GM18517 (cell line): ENCODE data around the gene DYNC2LI1.

ENCODE experiments used
- ATAC-seq: cut with Tn5 transposase; IDR thresholded peaks from one replicate; pipeline ENCODE4 v1.9.1; 2021; ENCODE audit warnings: mild to moderate bottlenecking, moderate library complexity; ENCODE audit not compliant: unreplicated experiment

DYNC2LI1 gene

DNA sequence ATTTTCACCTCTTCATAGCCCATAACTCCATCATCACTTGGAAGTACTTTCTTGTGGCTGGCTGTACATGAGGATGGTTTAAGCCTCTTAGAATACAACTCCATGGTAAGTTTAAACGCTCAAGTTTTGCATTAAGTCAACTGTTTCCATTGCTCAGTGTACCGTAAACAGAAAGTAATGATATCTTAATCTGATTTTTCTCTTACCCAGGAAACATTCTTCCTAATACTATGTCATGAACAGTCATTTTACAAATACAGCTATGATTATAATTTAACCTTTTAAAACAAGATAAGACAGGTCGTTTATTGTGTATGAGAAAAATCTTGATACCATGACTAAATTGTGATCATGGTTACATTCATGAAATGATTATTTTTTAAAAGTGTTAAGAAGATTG is 11.6 kb upstream of the DYNC2LI1 start:
- no peak for ATAC-seq

DNA sequence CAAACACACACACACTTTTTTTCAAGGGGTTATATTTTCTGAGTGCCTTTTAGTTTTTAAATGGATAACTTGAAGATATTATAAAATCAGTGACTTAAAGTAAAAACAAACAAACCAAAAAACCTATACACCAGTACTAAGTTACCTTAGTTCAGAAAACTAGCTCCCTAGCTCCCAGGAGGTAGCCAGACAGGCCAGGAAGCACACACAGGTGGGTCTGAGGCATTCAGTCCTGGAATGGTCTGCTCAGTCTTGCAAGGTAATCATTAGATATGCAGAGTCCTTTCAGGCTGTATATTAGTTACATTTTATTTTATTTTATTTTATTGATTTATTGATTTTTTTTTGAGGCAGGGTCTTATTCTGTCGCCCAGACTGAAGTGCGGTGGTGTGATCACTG is 10.7 kb upstream of the DYNC2LI1 start:
- no peak for ATAC-seq

DNA sequence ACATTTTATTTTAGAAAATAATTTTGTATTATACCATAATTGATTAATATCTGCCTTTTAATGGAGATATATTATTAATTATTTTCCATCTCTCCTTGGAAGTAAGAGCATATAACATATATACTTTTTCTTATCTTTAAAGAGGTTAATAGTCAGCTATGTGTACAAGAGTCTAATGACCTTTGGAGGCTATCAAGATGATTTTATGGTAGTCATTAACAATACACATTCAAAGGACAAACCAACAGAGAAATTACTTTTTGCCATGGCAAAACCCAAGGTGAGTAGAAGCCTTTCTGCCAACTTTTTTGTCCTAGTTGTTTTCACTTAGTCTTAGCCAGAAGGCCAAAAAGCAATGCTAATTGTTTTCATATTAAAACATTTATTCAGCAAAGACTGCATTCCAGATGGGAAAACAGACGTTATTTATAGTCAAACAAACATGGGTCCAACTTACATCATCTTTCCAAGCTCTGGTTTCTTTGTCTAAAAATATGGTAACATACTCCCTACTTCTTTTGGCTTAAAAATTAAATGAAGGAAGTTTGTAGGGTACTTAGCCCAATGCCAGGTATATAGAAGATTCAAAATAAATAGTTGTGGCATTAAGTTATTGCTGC is 9.6 kb upstream of the DYNC2LI1 start:
- ATAC-seq: no peak

DNA sequence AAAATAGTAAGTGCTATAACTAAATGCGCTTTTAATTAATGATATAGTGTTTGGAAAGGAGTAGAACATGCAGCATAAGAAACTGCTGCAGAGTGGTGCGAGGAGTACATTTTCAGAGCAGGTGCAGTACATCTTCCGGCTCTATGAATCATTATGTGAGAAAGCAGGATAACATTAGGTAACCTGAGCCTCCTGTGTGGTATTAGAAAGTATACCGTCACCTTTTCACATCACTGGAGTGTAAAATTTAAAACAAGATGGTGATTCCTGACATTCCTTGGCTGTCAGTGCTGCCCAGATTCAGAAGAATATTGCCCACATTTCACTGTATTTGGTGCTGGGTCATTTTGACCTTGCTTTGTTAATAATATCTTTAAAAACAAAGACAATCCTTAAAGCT is 7.8 kb upstream of the DYNC2LI1 start:
- ATAC-seq: no peak

DNA sequence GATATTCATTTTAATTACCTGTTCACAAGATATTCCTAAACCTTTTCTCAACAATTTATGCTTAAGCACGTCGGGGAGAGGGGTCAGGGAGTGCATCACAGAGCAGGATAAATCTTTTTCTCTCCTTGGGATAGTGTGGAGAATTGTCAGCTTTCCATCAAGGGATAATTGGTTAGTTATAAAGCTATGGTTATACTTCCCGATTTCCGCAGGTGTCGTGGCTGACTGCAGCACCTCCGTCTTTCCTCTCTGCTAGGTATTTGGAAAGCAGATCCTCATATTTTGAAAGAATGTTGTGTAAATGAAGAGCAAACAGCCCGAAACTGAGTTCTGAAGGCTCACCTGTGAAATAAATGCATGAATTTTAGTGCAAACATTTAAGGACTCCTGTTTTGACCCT is 778 bp downstream of the DYNC2LI1 start:
- no peak for ATAC-seq

DNA sequence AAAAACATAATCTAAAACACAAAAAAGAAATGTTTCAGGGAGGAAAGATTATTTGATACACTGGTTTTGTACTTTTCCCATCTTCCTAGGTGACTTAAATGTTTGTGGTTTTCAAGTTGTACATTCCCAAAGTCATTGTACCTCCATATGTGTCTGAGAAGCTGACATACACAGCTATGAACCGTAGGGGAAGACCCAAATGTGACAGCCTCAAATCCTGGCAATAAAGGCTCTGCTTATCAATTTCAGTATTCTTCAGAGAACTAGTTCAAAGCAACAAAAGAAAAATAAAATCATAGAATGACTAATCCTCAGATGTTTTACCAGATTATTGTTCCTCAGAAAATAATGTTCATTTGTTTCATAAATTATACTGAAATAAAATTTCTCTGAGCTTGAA is 2.5 kb downstream of the DYNC2LI1 start:
- ATAC-seq: no peak

DNA sequence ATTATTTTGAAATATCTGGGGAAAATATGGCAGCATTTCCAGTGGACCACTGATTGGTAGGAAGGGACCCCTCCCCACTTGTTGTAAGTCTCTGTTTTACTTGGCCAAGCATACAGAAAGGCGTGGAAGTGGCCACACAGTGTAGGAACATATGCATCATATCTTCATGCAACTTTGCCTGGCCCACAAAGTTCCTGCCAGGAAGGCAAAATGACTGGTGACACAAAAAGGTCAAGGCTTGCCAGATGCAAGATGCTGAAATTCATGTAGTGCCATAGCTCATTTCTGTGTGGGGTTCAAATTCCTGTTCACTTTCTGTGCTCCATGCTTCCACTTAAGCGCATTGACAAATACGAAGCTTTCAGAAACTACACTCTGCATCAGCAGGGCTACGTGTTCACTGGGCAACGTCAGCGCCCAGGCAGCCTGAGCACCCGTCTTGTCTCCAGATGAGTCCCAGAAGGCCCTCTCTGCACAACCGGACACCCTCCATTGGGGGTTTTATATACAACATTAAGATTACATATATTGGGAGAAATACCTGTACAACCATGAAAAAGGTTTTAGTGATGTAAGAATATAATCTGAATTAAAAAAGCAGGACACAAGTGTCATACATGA is 3.6 kb downstream of the DYNC2LI1 start:
- ATAC-seq: no peak

DNA sequence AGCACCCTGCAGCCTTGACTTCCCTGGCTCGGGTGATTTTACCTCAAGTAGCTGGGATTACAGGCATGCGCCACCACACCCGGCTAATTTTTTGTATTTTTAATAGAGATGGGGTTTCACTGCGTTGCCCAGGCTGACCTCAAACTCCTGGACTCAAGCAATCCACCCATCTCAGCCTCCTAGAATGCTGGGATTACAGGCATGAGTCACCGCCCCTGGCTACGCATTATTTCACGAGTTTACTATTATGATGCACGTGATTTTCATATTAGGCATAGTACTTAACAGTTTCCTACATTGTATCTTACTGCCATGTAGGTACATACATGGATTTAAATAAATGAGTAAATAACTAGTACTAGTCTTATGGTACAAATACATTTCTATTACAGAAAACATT is 4.4 kb downstream of the DYNC2LI1 start:
- no peak for ATAC-seq

DNA sequence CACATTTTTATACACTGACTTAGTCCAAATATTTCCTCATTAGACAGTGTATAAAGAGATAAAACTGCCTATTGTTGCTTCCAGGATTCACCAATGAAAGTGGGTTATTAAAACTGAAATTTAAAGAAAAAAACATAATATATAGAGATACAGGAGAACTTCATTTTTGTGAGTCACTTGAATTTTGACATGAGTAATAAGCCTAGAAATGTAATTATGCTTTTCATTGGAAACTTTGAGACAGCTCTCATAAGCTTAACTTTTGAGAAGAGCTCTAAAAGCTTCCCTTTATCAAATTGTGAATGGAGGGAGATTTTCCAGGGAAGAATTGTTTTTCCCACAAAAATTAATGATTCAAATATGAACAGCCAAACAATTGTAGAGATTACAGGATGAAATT is 14.1 kb downstream of the DYNC2LI1 start:
- ATAC-seq: no peak

DNA sequence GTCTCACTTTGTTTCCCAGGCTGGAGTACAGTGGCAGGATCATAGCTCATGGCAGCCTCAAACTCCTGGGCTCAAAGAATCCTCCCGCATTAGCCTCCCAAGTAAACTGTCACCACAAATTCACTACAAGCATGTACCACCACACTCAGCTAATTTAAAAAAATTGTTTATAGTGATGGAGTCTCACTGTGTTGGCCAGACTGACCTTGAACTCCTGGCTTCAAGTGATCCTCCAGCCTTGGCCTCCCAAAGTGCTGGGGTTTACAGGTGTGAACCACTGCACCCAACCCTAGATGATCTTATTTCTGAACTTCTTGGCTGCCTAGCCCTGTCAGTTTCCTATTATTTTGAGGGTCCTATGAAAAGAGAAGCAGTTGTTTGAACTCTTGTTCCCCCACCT is 14.8 kb downstream of the DYNC2LI1 start:
- ATAC-seq: no peak

DNA sequence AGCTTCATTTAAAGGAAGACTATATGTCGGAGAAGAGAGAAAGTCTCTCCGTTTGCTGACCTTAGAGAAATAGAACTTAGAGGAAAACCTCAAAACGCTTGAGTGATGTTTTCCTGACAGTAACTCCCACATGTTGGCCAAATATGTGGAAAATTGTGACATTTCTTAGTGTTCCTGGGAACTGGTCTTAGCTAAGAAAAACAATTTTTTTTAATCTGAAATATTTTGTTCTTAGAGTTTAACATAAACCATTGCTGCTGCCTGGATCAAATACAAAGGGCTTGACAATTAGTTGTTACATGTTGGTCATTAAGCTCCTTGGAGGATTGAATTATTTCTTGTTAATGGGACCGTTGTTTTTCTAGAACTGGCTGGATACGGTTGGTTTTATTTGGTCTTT is 16.3 kb downstream of the DYNC2LI1 start:
- no peak for ATAC-seq

DNA sequence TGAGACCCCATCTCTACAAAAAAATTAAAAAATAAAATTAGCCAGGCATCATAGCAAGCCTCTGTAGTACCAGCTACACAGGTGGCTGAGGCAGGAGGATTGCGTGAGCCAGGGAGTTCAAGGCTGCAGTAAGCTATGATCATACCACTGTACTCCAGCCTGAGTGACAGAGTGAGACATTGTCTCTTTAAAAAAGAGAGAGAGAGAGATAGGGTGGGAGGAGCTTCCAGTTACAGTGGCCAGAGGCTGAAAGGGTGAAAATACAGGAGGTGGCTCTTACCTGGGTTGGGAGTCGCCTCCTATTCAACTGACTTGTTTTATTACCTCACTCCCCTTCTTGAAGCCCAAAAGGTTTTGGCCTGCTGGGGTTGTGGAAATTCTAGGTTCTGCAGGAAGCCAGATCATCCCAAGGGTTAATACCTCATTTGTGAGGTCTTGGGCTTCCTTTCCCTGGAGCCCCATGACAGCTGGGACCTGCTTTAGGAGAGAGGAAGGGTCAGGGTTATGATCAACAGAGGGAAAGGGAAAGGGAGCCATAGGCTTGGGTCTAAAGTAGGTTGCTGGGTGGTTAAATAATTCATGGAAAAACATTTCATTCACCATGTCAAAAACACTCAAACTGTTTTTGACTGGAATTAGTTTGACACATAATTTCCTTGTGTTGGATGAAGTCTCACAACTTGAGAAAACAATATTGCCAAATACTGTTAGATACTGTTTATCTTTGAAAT is 17.4 kb downstream of the DYNC2LI1 start:
- no peak for ATAC-seq

DNA sequence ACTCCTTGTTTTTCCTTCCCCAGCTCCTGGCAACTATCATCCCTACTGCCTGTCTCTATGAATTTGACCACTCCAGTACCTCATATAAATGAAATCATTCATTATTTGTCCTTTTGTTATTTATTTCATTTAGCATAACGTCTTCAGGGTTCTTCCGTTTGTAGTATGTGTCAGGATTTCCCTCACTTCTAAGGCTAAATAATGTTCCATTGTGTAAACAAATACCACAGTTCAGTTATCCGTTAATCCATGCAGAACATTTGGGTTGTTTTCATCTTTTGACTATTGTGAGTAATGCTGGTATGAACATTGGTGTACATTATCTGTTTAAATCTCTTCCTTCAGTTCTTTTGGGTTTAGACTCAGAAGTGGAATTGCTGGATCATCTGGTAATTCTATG is 18.8 kb downstream of the DYNC2LI1 start:
- ATAC-seq: no peak

DNA sequence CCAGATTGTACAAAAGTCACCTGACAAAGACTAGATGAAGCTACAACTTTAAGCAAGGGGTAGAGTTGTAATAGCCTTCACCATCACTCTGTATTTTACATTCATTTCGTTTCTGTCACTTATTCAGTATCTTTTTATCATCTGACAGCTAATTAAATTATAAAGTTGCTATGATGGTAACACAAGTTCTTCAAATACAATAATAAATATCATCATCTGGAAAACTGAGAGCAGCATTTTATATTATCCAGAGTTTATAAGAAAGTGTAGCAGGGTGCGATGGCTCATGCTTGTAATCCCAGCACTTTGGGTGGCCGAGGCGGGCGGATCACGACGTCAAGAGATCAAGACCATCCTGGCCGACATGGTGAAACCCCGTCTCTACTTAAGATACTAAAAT is 21.1 kb downstream of the DYNC2LI1 start:
- ATAC-seq: no peak

DNA sequence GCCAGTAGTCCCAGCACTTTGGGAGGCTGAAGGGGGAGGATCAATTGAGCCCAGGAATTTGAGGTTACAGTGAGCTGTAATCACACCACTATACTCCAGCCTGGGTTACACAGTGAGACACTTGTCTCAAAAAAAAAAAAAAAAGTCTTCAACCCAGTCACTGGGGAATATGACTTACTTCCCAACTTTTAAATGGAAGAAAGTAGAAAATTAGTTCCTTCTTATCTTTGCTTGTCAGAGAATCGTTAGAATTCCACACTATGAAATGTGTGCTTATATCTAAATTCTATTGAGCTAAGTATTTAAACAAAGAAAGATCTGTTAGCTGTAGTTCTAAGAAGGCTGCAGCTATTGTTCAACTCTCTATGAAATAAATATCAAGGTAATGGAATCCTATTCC is 22.4 kb downstream of the DYNC2LI1 start:
- no peak for ATAC-seq

DNA sequence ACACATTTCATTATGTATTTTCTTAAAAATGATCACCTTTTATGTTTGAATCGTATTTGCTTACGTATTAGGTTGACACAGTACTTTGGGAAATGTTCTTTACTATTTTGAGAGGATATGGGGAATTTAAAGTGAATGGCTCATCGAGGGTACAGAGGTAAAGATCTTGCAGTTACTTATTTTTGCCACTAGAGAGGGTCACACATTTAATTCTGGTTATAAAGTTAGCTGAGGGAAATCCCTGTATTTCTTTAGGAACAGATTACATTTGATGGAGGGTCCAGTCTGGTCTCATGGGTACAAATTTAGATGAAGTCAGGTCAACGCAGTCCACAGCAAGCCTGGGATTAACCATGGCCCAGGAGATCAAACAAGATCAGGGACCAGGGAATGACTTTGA is 24.5 kb downstream of the DYNC2LI1 start:
- no peak for ATAC-seq

DNA sequence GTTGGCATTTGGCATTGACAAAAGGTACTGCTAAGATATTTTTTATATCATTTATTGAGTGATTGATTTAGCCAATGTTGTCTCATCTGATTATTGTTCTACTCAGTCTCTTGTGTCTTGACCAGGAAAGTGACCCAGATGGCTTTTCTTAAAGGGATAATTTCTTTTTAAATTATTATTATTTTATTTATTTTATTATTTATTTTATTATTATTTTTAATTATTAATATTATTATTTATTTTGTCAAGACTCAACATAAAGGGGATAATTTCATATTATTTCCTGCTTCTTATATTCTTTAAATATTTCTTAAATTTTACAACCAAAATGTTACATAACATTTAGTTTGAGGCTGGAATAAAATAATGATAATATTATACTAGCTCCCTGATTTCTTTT is 27.1 kb downstream of the DYNC2LI1 start:
- no peak for ATAC-seq

DNA sequence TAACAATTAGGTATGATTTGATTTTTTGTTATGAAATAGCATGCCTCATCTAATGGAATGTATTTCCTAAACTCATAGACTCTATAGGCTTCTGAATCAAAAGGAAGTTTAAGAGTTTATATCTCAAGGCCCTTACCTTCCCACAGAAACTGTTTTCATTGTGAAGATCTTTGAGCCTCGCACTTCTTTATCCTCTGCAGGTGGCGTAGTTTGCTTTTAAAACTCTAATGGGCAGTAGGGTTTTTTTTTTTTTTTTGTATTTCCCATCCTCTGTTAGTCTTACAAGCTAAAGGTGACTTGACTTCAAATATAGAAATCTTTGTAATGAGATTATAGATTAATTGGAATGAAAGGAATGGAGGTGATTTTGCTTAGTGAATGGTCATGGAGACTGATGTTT is 28.3 kb downstream of the DYNC2LI1 start:
- no peak for ATAC-seq

DNA sequence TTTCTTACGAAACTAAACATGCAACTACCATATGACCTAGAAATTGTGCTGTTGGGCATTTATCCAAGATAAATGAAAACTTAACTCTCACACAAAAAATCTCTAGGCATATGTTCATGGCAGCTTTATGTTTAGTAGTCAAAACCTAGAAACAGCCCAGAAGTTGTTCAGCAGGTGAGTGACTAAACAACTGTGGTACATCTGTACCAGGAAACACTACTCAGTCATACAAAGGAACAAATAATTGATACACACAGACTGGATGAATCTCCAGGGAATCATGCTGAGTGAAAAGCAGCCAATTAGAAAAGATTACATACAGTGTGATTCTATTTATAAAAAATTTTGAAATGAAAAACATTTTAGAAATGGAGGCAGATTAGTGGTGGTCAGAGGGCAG is 29.3 kb downstream of the DYNC2LI1 start:
- ATAC-seq: no peak

DNA sequence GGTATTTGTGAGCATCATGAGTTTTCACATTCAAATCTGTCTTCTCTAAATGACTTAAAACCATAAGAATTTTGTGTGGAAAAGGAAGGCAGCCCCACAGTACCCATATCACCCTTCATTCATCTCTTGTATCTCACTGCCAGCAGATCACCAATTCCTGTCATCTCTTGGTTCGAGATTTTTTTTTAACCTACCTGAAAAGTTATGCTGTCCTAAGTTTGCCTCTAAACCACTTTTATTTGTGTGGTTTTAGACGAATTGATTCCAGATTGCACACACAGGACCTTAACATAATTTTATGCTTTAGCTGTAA is 32.8 kb downstream of the DYNC2LI1 start:
- no peak for ATAC-seq

DNA sequence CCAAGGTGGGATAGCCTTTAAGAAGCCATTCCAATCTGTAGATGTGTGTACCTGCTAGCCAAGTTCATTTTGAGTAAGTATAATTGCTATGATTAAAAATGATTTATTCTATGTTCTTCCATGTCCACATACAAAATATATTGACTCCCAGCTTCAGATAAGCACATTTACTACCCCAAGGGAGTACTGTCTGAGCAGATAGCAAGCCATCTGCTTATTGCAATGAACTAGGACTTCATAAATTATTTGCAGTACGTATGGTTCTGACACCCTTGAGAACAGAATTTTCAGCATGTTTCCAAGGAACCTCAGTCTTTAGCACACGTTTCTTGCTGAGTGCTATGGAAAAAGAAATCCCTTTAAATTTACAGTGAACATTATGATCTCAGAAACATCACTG is 36.6 kb downstream of the DYNC2LI1 start:
- no peak for ATAC-seq

DNA sequence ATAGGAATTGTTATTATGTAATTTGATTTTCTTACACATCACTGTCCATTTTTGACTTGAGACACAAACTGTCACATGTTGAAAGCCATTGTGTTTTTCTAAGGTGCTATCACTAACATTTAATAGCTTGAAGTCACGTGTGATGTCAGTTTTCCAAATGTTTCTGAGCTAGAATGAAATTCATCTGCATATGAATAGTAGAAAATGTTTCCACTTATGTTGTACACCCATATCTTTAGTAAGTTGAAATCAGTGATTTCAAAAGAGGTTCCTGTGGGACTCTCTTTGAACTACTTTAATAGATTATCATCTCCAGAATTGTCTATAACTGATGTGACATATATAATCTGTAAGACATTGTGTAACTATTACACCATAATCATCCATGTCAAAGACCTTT is 37.0 kb downstream of the DYNC2LI1 start:
- ATAC-seq: no peak

DNA sequence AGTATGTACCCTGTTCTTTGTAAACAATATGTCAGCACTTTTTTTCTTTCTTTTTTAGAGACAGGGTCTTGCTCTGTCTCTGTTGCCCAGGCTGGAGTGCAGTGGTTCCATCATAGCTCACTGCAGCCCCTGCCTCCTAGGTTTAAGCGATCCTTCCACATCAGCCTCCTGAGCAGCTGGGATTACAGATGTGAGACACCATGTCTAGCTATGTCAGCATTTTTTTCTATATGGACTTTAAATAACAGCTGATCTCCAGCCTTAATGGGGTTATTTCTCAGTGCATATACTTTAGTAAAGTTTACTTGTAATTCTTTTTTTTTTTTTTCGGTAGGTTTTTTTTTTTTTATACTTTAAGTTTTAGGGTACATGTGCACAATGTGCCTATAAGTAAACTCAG is 38.2 kb downstream of the DYNC2LI1 start:
- no peak for ATAC-seq
